GM12891 (cell line): ENCODE data around the gene POLG2.
"Not testable (repeated sequence)": the region's sequence is repeated elsewhere in the genome, so short reads cannot be mapped to it uniquely, and the experiment has no call there.

ENCODE experiments used
- DNase-seq: peaks from one replicate; pipeline ENCODE4 v3.0.0; 2011; ENCODE audit warnings: low spot score; ENCODE audit not compliant: insufficient read length
- FAIRE-seq: peaks from 2 replicates; lab custom pipeline; 2011; peaks lifted over from hg19 to GRCh38; lab: Jason Lieb, UNC
- PAX5 ChIP-seq: IDR thresholded peaks from 2 replicates; pipeline ENCODE4 v1.6.1; 2011; ENCODE audit warnings: low read length, moderate library complexity, mild to moderate bottlenecking; ENCODE audit not compliant: insufficient read depth, severe bottlenecking
- POLR2A ChIP-seq: IDR thresholded peaks from 2 replicates; pipeline ENCODE4 v1.6.1; 2011; ENCODE audit warnings: low read depth, low read length, control low read depth
- POLR2AphosphoS5 ChIP-seq: IDR thresholded peaks from 2 replicates; pipeline ENCODE4 v1.6.1; 2011; ENCODE audit warnings: low read depth, low read length, control low read depth
- POU2F2 ChIP-seq: IDR thresholded peaks from 2 replicates; pipeline ENCODE4 v1.6.1; 2011; ENCODE audit warnings: low read depth, mild to moderate bottlenecking, control low read depth, low read length, moderate library complexity
- SPI1 ChIP-seq: IDR thresholded peaks from 2 replicates; pipeline ENCODE4 v1.6.1; 2011; ENCODE audit warnings: low read depth, low read length, control low read depth
- TAF1 ChIP-seq: IDR thresholded peaks from 2 replicates; pipeline ENCODE4 v1.6.1; 2011; ENCODE audit warnings: low read depth, low read length, control low read depth

POLG2 gene

DNA sequence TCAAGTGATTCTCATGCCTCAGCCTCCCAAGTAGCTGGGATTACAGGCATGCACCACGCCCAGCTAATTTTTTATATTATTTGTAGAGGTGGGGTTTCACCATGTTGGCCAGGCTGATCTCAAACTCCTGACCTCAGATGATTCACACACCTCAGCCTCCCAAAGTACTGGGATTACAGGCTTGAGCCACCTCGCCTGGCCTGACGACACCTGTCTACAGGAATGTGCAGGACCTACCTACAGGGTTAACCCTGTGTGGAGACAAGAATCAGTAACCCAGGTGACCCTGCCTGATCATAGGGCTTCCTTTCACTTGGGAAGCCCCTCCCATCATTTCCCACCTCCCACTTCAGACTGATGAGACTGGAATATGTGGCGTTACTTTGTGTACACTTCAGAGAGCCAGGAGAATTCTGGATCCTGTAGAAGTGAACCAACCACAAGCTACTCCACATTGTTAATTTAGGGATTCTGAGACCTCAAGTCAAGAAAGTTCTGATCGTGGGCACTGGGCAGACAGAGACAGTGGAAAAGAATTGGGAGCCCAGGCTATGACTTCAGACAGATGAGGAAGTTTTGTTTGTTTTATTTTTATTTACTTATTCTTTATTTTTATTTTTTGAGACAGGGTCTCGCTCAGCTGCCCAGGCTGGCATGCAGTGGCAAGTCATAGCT, 53.6 kb downstream of the POLG2 start:
- TF ChIP-seq POLR2AphosphoS5 (no peak), SPI1 (no peak), POLR2A (no peak), TAF1 (no peak), PAX5 (no peak), POU2F2 (no peak)
- FAIRE-seq (no peak), DNase-seq (no peak)

DNA sequence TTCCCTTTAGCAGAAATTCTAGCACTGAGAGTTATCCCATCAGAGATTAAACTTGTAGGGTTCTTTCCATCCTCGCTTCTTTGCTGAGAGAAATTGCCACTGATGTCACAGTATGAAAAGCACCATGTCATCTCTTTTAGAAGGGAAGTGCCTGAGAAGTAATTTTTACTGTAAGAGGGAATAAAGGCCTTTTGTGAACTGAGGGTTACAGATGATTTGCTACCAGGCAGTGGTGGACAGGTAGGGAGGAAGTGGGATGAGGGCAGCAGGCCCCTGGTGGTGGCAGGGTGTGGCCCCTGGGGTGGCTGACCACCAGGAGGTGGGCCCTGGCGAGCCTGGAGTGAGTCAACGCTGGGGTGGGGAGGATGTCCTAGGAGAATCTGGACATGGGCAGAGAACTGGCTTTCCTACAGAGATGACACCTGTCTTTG, 54.3 kb downstream of the POLG2 start:
- TF ChIP-seq SPI1 (peak; percentile 59), PAX5 (no peak)
- FAIRE-seq = no peak
- no peak for DNase-seq

GRCh38 chr17:64441772-64442540, 54.9 kb downstream of the POLG2 start:
- no peak for TF ChIP-seq POU2F2
- no peak for TF ChIP-seq POLR2A
- no peak for TF ChIP-seq TAF1
- TF ChIP-seq PAX5 = no peak
- no peak for TF ChIP-seq SPI1
- no peak for TF ChIP-seq POLR2AphosphoS5
- no peak for DNase-seq
- no peak for FAIRE-seq

DNA sequence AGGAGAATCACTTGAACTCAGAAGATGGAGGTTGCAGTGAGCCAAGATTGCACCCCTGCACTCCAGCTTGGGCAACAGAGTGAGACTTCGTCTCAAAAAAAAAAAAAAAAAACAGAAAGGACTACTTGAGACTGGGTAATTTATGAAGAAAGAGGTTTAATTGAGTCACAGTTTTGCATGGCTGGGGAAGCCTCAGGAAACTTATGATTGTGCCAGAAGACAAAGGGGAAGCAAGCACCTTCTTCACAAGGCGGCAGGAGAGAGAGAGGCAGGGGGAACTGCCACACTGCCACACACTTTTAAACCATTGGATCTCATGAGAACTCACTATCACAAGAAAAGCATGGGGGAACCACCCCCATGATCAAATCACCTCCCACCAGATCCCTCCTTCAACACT, 56.9 kb downstream of the POLG2 start:
- FAIRE-seq = no peak
- DNase-seq = no peak
- TF ChIP-seq POU2F2 (no peak), POLR2AphosphoS5 (no peak), PAX5 (no peak), TAF1 (no peak), SPI1 (no peak), POLR2A (no peak)

GRCh38 chr17:64439521-64439920, 57.3 kb downstream of the POLG2 start:
- not testable (repeated sequence) for FAIRE-seq, DNase-seq

DNA sequence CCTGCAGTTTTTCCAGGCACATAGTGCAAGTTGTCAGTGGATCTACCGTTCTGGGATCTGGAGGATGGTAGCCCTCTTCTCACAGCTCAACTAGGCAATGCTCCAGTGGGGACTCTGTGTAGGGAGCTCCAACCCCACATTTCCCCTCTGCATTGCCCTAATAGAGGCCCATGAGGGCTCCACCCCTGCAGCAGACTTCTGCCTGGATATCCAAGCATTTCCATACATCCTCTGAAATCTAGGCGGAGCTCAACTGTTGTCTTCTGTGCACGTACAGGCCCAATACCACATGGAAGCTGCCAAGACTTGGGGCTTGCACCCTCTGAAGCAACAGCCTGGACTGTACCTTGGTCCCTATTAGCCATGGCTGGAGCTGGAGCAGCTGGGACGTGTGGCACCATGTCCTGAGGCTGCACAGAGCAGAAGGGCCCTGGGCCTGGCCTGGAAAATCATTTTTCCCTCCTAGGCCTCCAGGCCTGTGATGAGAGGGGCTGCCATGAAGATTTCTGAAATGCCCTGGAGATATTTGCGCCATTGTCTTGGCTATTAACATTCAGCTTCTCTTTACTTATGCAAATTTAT, 58.8 kb downstream of the POLG2 start:
- FAIRE-seq (no peak), DNase-seq (no peak)
- no peak for TF ChIP-seq TAF1

GRCh38 chr17:64431534-64431933, 65.3 kb downstream of the POLG2 start:
- TF ChIP-seq POLR2AphosphoS5 (no peak), TAF1 (no peak), POLR2A (no peak), SPI1 (no peak), PAX5 (no peak), POU2F2 (no peak)

DNA sequence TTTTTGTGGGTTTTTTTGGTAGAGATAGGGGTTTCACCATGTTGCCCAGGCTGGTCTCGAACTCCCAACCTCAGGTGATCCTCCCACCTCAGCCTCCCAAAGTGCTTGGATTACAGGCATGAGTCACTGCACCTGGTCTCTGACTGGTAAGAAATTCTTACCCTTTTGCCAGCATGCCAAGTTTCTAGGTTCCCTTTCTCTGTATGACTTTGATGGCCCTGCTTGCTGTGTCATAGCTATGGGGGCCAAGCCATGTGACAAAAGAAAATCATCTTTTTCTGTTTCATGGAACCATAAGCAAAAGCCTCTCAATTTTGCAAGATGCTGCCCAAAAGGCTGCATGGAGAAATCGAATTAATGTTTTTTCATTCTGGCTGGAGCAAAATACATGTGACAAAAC, 66.8 kb downstream of the POLG2 start:
- DNase-seq, FAIRE-seq: not testable (repeated sequence)

More at GRCh38 chr17:64431534-64431933, 65.3 kb downstream of the POLG2 start:
- DNase-seq (no peak), FAIRE-seq (no peak)

DNA sequence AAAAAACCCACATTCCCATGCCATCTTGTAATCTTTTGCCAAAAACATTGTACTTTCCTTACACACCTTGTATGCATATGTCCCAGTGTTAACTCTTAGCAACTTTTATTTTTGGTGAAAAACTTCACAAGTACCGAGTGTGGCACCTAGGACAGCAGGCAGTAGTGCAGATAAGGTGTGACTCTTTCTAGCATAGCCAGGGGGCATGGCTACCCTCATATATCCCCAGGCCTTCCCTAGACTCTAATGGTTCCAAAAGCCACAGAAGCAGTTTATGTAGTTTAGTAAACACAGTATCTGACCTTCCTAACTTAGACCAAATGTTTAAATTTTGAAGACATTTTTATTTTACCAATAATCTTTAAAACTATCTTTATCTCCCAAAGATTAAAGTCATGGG, 68.4 kb downstream of the POLG2 start:
- no peak for FAIRE-seq
- no peak for DNase-seq
- TF ChIP-seq PAX5 (no peak), TAF1 (no peak), POLR2AphosphoS5 (no peak), SPI1 (no peak), POU2F2 (no peak), POLR2A (no peak)
